ENCODE measurements around the gene FAM120AOS.
A peak's percentile ranks its signal among the peaks of the same experiment; 100 is the strongest.

FAM120AOS gene

GRCh38 chr9:93459432-93459847 is 6.1 kb upstream of the FAM120AOS start:
- in situ Hi-C loops (cut with HindIII; ENCODE audit: low sequenced_read_pairs), result no loop called here
- TF ChIP-seq, protein P1, sequence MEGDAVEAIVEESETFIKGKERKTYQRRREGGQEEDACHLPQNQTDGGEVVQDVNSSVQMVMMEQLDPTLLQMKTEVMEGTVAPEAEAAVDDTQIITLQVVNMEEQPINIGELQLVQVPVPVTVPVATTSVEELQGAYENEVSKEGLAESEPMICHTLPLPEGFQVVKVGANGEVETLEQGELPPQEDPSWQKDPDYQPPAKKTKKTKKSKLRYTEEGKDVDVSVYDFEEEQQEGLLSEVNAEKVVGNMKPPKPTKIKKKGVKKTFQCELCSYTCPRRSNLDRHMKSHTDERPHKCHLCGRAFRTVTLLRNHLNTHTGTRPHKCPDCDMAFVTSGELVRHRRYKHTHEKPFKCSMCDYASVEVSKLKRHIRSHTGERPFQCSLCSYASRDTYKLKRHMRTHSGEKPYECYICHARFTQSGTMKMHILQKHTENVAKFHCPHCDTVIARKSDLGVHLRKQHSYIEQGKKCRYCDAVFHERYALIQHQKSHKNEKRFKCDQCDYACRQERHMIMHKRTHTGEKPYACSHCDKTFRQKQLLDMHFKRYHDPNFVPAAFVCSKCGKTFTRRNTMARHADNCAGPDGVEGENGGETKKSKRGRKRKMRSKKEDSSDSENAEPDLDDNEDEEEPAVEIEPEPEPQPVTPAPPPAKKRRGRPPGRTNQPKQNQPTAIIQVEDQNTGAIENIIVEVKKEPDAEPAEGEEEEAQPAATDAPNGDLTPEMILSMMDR (IDR thresholded peaks at IDR 0.05; ENCODE audit: low read depth, low read length), result no peak

GRCh38 chr9:93458712-93459111 is 5.3 kb upstream of the FAM120AOS start:
- in situ Hi-C loops (cut with HindIII; ENCODE audit: low sequenced_read_pairs), result no loop called here
- TF ChIP-seq, protein P1 (IDR thresholded peaks at IDR 0.05; ENCODE audit: low read depth, low read length), result no peak
- DNase-seq (ENCODE audit: low read depth, low spot score), result no peak
- no peak overlapping the region for H3K4me3 ChIP-seq (ENCODE audit: low read depth, low read length)

More at GRCh38 chr9:93459432-93459847, 6.1 kb upstream of the FAM120AOS start:
- no peak for DNase-seq (ENCODE audit: low read depth, low spot score)
- no peak overlapping the region for H3K4me3 ChIP-seq (ENCODE audit: low read depth, low read length)

GRCh38 chr9:93457006-93457405 is 3.6 kb upstream of the FAM120AOS start:
- H3K4me3 ChIP-seq (ENCODE audit: low read depth, low read length), result no peak overlapping the region
- no peak for DNase-seq (ENCODE audit: low read depth, low spot score)
- TF ChIP-seq, protein P1 (IDR thresholded peaks at IDR 0.05; ENCODE audit: low read depth, low read length), result no peak
- in situ Hi-C loops (cut with HindIII; ENCODE audit: low sequenced_read_pairs), result no loop called here

GRCh38 chr9:93456504-93456903 is 3.1 kb upstream of the FAM120AOS start:
- DNase-seq (ENCODE audit: low read depth, low spot score), result no peak
- no peak overlapping the region for H3K4me3 ChIP-seq (ENCODE audit: low read depth, low read length)
- TF ChIP-seq, protein P1 (IDR thresholded peaks at IDR 0.05; ENCODE audit: low read depth, low read length), result no peak
- in situ Hi-C loops (cut with HindIII; ENCODE audit: low sequenced_read_pairs), result no loop called here

GRCh38 chr9:93456022-93456421 is 2.6 kb upstream of the FAM120AOS start:
- in situ Hi-C loops (cut with HindIII; ENCODE audit: low sequenced_read_pairs), result no loop called here
- H3K4me3 ChIP-seq (ENCODE audit: low read depth, low read length), result no peak overlapping the region
- TF ChIP-seq, protein P1 (IDR thresholded peaks at IDR 0.05; ENCODE audit: low read depth, low read length), result no peak
- no peak for DNase-seq (ENCODE audit: low read depth, low spot score)

GRCh38 chr9:93452710-93453046 is 703 bp downstream of the FAM120AOS start:
- DNase-seq (ENCODE audit: low read depth, low spot score), result no peak
- TF ChIP-seq, protein P1 (IDR thresholded peaks at IDR 0.05; ENCODE audit: low read depth, low read length), result no peak
- in situ Hi-C loops (cut with HindIII; ENCODE audit: low sequenced_read_pairs), result no loop called here
- peak overlapping the region; percentile 70 for H3K4me3 ChIP-seq (ENCODE audit: low read depth, low read length)

Measured in astrocyte of the spinal cord (primary cell).